HG03196 (cell line): Measurements from ENCODE around the gene AGAP5.
"Not testable (repeated sequence)": the region's sequence is repeated elsewhere in the genome, so short reads cannot be mapped to it uniquely, and the experiment has no call there.

ENCODE experiments used
- ATAC-seq: cut with Tn5 transposase; IDR thresholded peaks from one replicate; pipeline ENCODE4 v1.9.1; 2021; ENCODE audit not compliant: unreplicated experiment

Gene AGAP5

DNA sequence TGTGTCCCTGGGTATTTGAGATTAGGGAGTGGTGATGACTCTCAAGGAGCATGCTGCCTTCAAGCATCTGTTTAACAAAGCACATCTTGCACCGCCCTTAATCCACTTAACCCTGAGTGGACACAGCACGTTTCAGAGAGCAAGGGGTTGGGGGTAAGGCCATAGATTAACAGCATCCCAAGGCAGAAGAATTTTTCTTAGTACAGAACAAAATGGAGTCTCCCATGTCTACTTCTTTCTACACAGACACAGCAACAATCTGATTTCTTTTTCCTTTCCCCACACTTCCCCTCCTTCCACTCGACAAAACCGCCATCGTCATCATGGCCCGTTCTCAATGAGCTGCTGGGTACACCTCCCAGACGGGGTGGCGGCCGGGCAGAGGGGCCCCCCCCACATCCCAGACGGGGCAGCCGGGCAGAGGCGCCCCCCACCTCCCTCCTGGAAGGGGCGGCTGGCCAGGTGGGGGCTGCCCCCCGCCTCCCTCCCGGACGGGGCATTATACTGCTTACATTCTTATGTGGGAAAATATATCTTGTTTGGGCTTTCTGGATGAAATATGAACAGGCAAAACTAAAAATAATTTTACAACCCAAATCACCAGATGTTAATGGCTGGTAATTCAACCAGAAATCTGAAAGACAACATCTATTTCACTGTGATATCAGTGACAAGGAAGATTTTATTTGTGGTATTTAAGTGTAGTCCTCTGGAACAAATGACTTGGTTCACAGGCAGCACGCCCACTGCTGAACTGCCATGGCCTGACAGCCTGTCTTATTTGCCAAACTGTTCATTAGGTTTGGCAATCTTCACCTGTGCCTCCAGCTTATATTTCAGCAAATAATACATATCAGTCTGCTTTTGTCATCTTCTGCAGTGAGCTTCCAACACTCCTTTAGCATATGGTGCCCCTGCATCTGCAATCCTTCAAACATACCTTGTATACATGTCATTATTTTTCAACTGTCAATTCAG is 17.6 kb upstream of the AGAP5 start:
- ATAC-seq = not testable (repeated sequence)

DNA sequence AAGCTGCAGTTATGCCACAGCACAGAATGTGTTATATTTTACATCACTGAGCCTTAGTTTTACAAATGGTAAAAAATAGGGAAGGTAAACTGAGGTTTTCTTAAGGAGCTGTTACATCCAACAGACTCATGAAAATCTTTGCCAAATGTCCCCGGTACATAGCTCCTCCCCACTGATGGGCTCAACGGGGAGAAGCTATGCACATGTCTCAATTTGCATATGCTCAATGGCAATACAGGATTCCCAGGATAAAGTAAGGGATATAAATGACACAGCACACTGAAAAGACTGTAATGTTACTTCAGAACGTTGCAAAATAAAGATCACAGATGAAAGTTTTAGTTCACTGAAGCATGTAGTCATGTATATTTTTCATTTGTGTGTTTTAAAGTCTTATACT is 16.6 kb upstream of the AGAP5 start:
- ATAC-seq = not testable (repeated sequence)

DNA sequence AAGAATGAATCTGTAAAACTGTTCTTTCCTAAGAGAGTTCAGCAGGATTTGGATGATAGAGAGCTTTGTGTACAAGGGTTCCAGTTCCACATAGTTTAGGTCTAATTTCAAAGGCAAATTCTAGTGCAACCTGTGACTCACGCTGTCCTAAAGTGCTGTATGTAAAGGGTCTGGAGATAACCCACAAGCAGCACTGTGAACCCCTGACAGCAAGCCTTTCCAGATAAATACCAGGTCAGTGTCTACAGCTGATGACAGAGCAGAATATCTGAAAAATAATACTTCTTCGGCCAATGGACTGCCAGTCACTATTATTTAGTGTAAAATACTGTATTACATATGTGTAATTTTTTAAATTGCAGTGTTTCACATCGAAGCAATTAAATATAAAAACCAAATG is 16.0 kb upstream of the AGAP5 start:
- not testable (repeated sequence) for ATAC-seq

DNA sequence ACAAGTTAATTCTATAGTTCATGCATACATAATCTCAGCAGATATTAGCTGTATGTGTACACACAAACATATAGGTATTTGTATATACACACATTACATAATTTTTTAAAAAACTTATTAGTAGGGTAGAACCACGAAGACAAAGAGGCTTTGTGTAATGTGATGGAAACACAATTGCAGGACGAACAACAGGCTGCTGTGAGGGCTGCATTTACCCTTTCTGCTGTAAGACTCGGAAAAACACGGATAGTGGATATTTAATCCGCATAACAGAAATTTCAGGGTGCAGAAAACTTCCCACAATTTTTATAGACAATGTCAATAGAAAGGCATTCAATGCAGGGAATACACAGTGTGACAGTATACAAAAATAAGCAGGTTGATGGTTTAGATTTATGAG is 13.8 kb upstream of the AGAP5 start:
- not testable (repeated sequence) for ATAC-seq

DNA sequence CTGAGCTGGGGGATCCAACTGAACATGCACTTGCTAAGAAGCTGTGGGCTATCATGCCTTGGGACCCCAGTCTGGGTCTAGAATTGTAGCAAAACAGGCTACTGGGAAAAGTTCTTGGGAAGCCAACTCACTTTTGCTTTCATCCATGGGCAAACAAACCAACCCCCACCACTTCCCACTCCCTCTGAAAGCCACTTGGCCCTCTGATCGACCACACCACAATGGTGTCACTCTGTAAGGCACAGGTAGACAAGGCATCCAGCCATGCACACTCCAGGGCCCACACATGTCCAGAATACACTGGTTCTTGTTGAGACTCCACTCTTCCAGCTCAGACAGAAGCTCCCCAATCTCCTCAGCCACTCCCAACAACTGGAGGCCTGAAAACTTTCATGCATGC is 10.2 kb upstream of the AGAP5 start:
- not testable (repeated sequence) for ATAC-seq

DNA sequence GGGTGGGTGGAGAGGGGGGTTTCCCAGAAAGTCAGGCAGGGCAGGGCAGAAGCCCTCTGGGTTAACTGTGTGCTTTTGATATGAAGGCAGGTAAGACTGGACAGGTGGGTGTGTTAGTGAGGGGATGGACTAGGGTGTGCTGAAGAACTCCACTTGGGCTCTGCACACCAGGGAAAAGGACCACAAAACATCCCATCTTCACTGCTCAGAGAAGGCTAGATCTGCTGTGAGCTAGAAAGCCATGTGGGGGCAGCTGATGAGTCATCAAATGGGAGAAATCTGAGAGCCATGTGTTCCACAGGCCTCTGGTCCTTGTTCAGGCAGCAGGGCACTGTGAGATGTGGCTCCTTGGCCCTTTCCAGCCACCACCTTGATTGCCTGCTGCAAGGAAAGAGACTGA is 9.7 kb upstream of the AGAP5 start:
- ATAC-seq = not testable (repeated sequence)

DNA sequence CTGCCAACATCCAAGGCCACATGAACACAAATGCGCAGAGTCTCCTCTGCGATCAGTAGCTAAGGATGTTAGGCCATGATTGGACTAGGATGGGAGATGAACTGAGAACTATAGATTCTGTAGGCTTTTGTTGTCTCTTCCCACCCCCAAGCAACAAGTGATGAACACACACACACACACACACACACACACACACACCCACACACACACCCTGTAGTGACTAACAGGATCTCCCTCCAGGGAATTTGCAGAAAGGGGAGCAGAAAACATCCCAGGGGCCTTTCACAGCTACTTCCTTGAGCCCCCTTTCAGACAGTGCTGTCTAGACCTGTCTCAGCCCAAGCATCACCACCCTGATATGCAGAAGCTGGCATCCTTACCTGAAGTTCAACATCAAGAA is 8.6 kb upstream of the AGAP5 start:
- not testable (repeated sequence) for ATAC-seq

DNA sequence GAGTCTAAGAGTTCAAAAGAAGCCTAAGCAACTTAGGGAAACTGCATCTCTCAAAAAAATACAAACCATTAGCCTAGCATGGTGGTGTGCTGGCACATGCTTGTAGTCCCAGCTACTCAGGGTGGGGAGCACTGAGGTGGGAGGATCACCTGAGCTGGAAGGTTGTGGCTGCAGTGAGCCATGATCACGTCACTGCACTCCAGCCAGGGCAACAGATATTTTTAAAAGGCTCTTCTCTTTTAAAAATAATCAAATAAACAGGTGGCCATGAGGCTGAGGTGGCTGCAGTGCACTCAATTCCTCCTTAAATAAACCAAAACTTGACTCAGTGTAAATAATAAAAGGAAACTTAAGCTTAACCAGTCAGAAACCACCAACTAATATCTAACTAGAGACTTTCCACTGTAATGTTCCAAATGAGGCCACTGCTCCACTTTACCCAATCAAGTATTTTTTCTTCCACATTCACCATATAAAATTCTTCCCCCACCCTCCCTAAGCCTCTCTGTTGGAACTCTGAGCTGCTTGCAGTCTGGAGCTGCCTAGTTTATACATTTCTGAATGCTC is 7.7 kb upstream of the AGAP5 start:
- not testable (repeated sequence) for ATAC-seq

DNA sequence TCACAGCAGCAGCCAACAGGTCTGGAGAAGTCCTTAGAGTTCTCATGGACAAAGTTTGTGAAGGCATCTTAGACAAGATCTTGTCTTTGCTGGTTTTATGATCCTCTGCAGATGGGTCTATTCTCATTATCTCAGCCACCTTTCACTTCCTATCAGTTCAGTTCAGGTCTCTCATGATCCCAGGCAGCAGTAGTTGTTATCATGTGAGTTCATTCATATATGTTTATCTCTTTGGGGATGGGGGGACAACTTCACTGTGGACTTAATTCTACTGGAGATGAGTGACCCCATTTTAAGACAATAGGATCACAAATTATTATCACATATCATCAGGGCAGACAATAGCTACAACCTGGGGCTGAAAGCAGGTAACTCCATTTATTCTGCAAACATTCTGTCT is 6.0 kb upstream of the AGAP5 start:
- ATAC-seq = not testable (repeated sequence)

DNA sequence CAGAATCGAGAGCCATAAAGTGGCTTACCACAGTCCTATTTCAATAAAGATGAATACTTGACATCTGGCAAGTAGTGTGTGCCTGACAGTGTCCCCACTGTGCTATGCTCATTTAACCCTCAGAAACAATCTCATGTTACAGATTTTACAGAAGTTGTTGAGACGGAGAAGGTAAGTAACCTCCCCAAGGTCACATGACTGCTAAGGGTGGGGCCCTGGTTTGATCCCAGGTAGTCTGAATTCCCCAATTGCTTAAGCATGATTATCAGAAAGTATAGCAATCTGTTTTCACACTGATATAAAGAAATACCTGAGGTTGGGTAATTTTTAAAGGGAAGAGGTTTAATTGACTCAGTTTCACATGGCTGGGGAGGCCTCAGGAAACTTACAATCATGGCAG is 910 bp upstream of the AGAP5 start:
- ATAC-seq = not testable (repeated sequence)

DNA sequence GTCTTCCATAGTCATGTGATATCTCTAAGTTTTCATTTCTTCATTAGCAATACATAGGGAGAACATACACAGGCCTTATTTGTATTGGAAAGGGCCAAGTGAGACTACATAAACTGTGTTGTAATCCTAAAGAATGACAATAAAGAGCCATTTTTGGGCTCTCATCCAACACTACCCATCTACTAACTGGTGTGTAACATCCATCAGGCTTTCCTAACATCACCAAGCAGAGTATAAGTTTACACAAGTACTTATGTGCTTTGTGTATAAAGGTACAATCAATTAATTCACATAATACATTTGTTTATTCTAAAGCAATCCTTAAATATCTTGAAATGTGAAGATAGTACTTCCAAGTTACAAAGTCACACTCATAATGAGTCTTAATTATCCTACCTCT is 2.6 kb downstream of the AGAP5 start:
- ATAC-seq = not testable (repeated sequence)

DNA sequence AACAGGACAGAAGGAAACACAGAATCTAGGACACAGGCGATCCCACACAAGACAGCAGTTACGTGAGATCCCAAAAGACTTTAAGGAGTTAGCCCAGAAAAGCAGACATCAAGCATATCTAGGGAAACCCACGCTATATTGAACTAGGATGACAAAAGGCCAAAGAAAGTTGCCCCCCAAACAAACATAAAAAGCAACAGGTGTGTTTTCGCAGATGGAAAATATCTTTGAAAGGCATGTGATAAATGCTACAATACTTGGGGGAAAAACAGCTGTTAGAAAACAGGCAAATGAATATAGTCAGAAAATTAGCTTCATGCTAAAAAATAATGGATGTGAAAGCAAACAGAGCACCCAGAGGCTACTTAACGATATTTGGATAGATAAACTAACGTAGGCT is 7.2 kb downstream of the AGAP5 start:
- not testable (repeated sequence) for ATAC-seq

DNA sequence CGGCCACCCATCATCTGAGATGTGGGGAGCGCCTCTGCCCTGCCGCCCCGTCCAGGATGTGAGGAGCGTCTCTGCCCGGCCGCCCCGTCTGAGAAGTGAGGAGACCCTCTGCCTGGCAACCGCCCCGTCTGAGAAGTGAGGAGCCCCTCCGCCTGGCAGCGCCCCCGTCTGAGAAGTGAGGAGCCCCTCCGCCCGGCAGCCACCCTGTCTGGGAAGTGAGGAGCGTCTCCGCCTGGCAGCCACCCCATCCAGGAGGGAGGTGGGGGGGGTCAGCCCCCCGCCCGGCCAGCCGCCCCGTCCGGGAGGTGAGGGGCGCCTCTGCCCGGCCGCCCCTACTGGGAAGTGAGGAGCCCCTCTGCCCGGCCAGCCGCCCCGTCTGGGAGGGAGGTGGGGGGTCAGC is 8.3 kb downstream of the AGAP5 start:
- ATAC-seq = not testable (repeated sequence)

DNA sequence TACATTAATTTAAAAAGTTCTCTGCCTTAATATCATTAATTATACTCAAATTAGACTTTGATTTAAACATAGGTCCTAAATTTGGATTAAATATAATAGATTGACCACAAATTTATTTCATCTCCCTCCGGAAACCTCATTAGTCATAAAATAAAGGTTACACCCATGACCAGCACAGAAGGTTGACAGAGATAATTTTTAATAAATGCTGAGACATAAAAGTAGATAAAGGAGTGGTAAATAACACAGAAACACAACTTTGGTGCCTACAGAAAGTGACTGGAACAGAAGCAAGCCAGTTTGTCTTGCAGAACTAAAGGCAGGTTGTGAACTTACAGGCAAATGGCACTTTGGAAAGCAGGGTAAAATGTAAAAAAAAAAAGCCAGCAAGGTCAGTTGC is 10.3 kb downstream of the AGAP5 start:
- not testable (repeated sequence) for ATAC-seq

DNA sequence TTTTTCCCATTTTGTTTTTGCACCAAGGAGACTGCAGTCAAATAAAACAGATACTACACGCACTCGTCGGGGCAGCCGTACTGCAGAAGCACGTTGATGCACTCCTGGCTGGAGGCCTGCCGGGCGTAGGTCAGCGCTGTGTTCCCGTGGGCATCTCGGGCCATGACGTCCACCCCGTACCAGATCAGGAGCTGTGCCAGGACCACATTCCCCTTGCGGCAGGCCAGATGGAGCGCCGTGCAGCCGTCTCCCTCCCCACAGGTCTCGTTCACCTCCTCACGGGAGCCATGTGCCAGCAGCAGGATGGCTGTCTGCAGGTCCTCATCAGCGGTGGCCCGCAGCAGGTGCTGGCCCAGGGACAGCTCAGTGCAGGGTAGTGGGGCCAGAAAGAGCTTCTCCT is 23.4 kb downstream of the AGAP5 start:
- not testable (repeated sequence) for ATAC-seq

DNA sequence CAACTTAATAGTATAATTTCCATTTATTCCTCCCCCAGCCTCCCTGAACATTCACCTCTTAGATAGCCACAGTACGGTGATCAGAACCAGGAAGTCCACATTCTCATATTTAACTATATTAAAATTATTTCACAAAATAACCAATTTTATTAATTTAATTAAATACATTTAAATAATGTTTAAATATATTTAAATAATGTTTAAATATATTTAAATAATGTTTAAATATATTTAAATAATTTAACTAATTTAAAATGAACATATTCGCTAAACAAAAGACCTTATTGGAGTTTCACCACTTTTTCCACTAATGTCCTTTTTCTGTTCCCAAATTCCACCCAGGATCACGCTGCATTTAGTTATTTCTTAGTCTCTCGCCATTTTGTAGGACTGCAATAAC is 29.5 kb downstream of the AGAP5 start:
- ATAC-seq = not testable (repeated sequence)

DNA sequence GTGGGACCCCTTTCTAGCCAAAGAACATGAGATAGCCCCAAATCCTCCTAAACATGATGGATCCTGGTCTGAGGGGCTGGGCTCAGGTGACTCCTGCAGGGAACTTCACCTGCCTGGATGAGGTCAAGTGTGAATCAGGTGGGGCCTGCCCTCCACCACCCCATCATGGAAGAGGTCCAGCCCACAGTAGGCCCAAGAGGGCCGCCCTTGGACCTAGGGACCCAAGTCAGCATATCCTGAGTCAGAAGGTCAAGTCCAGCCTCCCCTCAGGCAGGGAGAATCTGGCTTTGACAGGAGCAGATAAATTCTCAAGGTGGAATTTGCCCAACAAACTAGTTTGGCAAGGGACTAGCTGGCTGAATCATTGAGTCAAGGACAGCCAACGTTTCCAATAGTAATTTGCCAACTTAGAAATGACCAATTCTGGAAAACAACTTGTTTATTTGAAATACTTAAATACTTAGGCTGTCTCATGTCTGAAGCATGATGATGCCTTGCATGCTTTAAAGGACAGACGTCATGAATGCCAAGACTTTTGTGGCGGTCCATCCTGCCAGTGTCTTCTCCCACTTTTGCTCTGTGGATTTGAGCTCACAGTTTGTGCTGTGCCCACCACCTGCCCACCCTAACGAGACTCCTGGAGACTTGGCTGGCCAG is 31.6 kb downstream of the AGAP5 start:
- ATAC-seq = not testable (repeated sequence)

DNA sequence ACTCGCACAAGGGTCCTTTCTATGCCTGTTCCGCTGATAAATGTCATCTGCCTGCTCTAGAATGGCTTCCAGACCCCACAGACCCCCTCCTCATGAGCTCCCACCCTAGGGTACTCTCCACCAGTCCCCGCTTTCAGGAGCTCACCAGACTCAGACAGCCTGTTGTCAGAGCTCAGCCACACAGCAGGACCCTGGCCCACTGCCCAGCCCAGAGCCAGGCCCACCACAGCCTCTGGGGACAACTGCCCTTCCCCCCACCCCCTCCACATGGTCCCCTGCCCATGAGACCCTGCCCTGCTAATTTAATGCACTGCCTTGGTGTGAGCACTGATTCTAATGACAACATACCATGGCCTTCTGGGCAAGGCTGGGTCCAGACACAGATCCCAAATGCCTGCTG is 32.3 kb downstream of the AGAP5 start:
- not testable (repeated sequence) for ATAC-seq

DNA sequence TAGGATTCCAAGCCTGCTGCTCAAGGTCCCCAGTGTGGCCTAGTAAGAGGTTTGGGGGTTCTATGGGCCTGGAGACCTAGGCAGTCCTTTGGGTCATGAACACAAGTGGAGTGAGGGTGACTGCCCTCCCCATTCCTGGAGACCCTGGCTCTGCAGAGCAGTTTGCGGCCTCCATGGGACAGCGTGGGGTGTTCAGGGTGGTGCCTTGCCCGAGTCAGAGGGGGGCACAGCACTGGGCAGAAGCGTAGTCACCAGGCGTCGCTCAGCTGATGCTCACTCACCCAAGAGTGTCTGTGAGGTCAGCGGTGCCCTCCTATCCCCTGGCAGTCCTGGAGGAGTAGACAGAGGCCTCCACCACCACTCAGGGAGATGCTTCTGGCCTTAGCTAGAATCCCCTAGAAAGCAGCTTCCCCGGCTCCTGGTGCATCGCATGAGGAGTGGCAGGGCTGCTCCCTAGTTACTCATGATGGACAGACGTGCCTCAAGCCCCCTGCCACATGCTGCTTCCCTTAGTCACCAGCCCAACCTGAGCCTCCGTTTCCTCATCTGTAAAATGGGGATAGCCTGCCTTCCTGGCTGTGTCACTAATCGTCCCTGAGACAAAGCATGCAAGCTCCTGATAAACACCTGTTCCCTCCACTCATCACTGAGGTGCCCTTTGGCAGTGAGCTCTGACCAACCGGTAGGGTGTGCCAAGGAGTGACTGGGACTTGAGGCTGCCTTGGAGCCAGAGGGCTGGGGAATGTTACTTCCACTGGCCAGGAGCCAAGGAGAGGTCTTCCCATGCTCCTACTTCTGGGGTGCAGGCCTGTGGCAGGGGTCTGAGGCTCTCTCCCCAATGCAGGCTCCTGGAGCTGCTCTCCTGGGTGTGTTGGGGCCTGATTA is 33.5 kb downstream of the AGAP5 start:
- ATAC-seq = not testable (repeated sequence)

DNA sequence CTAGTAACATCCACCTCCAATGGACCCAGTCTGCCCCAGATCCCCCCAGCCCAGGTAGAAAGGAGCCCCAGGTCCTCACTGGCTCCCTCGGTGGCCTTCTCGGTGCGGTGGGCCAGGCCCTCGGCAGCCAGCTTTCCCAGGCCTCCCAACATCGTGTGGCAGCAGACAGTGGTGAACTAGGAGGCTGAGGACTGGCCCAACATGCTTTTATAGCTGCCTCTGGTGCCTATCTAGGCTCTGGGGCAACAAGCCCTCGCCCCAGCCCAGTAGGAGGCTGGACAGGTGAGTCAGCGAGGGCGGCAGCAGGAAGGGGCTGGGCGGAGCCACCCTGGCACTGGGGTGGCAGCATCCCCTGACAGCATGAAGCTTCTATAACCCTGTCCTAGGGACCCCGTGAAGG is 34.3 kb downstream of the AGAP5 start:
- not testable (repeated sequence) for ATAC-seq

DNA sequence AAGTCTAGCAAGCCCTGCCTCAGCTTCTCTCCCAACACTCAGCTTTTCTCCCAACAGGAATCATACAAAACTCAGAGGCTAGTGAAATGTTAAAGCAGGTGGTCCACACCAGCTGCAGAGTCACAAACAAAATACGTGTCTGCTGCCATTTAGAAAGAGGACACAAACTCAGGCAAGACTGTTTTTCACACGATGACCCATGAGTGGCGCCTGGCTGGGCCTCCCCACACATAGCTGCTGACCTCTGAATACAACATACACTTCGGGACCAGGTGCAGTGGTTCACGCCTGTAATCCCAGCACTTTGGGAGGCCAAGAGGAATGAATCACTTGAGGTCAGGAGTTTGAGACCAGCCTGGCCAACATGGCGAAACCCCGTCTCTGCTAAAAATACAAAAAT is 35.2 kb downstream of the AGAP5 start:
- ATAC-seq = not testable (repeated sequence)
